ENCODE data around the gene OR7C1. TPM values are rescaled to one million over a fixed set of nuclear protein-coding genes. Genes with fewer than 3 reads are reported as not detected.

OR7C1 gene
- total and polyA plus RNA-seq, 2 of the 13 experiments (the other 11 are each of a cell fraction or from before 2014, with no cell fraction given), result not detected

- TF ChIP-seq ZNF646 (CRISPR knock-in tag; IDR thresholded peaks at IDR 0.05) (no peak), ZMYM4 (CRISPR knock-in tag; IDR thresholded peaks at IDR 0.05) (no peak), HOXA9 (CRISPR knock-in tag; IDR thresholded peaks at IDR 0.05; ENCODE audit: borderline replicate concordance) (no peak), E2F5 (CRISPR knock-in tag; conservative IDR thresholded peaks at IDR 0.05) (no peak), ZNF10 (CRISPR knock-in tag; IDR thresholded peaks at IDR 0.05; ENCODE audit: borderline replicate concordance, low read depth) (no peak), SNAI1 (CRISPR knock-in tag; IDR thresholded peaks at IDR 0.05; ENCODE audit: borderline replicate concordance) (no peak)
Observed at GRCh38 chr19:14840206-14840605, 5.2 kb upstream of the OR7C1 start (continued).
